HCT116 (cell line): Measurements from ENCODE around the gene SH3D21. TPM values are rescaled to one million over a fixed set of nuclear protein-coding genes. Genes with fewer than 3 reads are reported as not detected.

ENCODE experiments used
- ATAC-seq: fragments of 200-7000 bp; cut with Tn5 transposase; 2 replicates; pipeline ENCODE4 v1.9.1; 2020; ENCODE audit warnings: mild to moderate bottlenecking, moderate library complexity
- BruUV-seq: library from RNA; stranded (reverse); fragments of 400-500 nt; replicated peaks from 2 replicates; lab custom pipeline; 2021; lab: Mats Ljungman, UMichigan
- CTCF ChIA-PET: fragments of 300-600 bp; sonication (Branson Sonifier 250); formaldehyde crosslinking; loops from one replicate; lab custom pipeline; 2021; ENCODE audit warnings: antibody characterized with exemption; lab: Charles Lee
- POLR2A ChIA-PET: fragments of 300-600, 350-600 bp; sonication (Branson Sonifier 250); formaldehyde crosslinking; loops from one replicate; lab custom pipeline; 2021; ENCODE audit warnings: antibody characterized with exemption; lab: Charles Lee
- RAD21 ChIA-PET, 2 experiments: fragments of 300-600 bp; sonication (Branson Sonifier 250); formaldehyde crosslinking; loops; one replicate each; lab custom pipeline; 2023; ENCODE audit warnings: low total read pairs in 2 of 2; ENCODE audit not compliant: uncharacterized antibody in 2 of 2, unreplicated experiment in 2 of 2, low non-redundant PET in 1 of 2; lab: Charles Lee
- DNase-seq: peaks from one replicate; pipeline ENCODE4 v3.0.0-alpha.2; 2010; ENCODE audit warnings: low read depth, low spot score
- H2AFZ ChIP-seq: fragments of 200-600 bp; shearing (Covaris generic), sonication (generic); 2 replicates; pipeline ENCODE4 v1.6.1; 2017; ENCODE audit warnings: low read depth, mixed run types, mixed read lengths, antibody characterized with exemption, low read length; ENCODE audit not compliant: poor library complexity, severe bottlenecking
- H3K27ac ChIP-seq: 2 replicates; pipeline ENCODE4 v1.5.1; 2012; ENCODE audit warnings: low read depth, low read length
- H3K27me3 ChIP-seq: fragments of 200-600 bp; sonication (generic); 2 replicates; pipeline ENCODE4 v1.6.1; 2016; ENCODE audit warnings: mixed run types, low read length, mixed read lengths; ENCODE audit not compliant: insufficient read depth
- H3K36me3 ChIP-seq, 2 experiments: fragments of 200-500 bp in 1 of 2; fragments of 200-600 bp in 1 of 2; sonication (Bioruptor generic) in 1 of 2; sonication (generic) in 1 of 2; 2 replicates each; pipeline versions ENCODE4 v1.5.1 to v1.6.1; 2014 to 2016; ENCODE audit warnings: low read length in 2 of 2, inconsistent platforms in 1 of 2, mixed read lengths in 1 of 2, mixed run types in 1 of 2; ENCODE audit not compliant: insufficient read depth in 2 of 2, control insufficient read depth in 1 of 2
- H3K4me1 ChIP-seq, 2 experiments: fragments of 200-600 bp in 1 of 2; sonication (generic) in 1 of 2; 2 replicates each; pipeline versions ENCODE4 v1.5.1 to v1.6.1; 2012 to 2017; ENCODE audit warnings: low read length in 2 of 2, inconsistent platforms in 1 of 2, mild to moderate bottlenecking in 1 of 2, mixed read lengths in 1 of 2, mixed run types in 1 of 2, moderate library complexity in 1 of 2; ENCODE audit not compliant: insufficient read depth in 2 of 2, control insufficient read depth in 1 of 2
- H3K4me2 ChIP-seq: fragments of 200-600 bp; sonication (generic); 2 replicates; pipeline ENCODE4 v1.6.1; 2017; ENCODE audit warnings: mixed run types, low read length, mixed read lengths
- H3K4me3 ChIP-seq, 2 experiments: fragments of 200-600 bp in 1 of 2; sonication (generic) in 1 of 2; replicated peaks in 1 of 2; 2 replicates each; pipeline ENCODE4 v1.5.1; 2011 to 2016; ENCODE audit warnings: low read length in 2 of 2, control low read depth in 1 of 2, low read depth in 1 of 2, mild to moderate bottlenecking in 1 of 2, mixed read lengths in 1 of 2, mixed run types in 1 of 2
- H3K79me2 ChIP-seq: fragments of 200-600 bp; sonication (generic); 2 replicates; pipeline ENCODE4 v1.6.1; 2017; ENCODE audit warnings: mild to moderate bottlenecking, mixed run types, low read length, moderate library complexity, mixed read lengths; ENCODE audit not compliant: insufficient read depth
- H3K9ac ChIP-seq: fragments of 200-600 bp; sonication (generic); 2 replicates; pipeline ENCODE4 v1.6.1; 2016; ENCODE audit warnings: low read length, mixed read lengths
- H3K9me2 ChIP-seq: fragments of 200-600 bp; sonication (generic), shearing (Covaris generic); 2 replicates; pipeline ENCODE4 v1.6.1; 2017; ENCODE audit warnings: mixed run types, mild to moderate bottlenecking, moderate library complexity; ENCODE audit not compliant: insufficient read depth
- H3K9me3 ChIP-seq, 2 experiments: fragments of 200-500 bp in 1 of 2; fragments of 200-600 bp in 1 of 2; sonication (Bioruptor generic) in 1 of 2; sonication (generic) in 1 of 2; 2 replicates each; pipeline ENCODE4 v1.6.1; 2014 to 2017; ENCODE audit warnings: low read length in 2 of 2, mixed read lengths in 2 of 2, inconsistent platforms in 1 of 2, low read depth in 1 of 2, mild to moderate bottlenecking in 1 of 2, mixed run types in 1 of 2, moderate library complexity in 1 of 2; ENCODE audit not compliant: control insufficient read depth in 1 of 2, insufficient read depth in 1 of 2
- H4K20me1 ChIP-seq: fragments of 200-600 bp; sonication (generic), shearing (Covaris generic); 2 replicates; pipeline ENCODE4 v1.6.1; 2017; ENCODE audit warnings: mixed run types, mild to moderate bottlenecking, moderate library complexity; ENCODE audit not compliant: insufficient read depth
- EGR1 ChIP-seq: IDR thresholded peaks from 2 replicates; pipeline ENCODE4 v1.6.1; 2012; ENCODE audit warnings: low read depth
- POLR2A ChIP-seq: IDR thresholded peaks from 2 replicates; pipeline ENCODE4 v1.7.0; 2011; ENCODE audit warnings: borderline replicate concordance; ENCODE audit not compliant: insufficient read depth, insufficient read length; ENCODE audit errors: extremely low read depth
- POLR2AphosphoS5 ChIP-seq: IDR thresholded peaks from 2 replicates; pipeline ENCODE4 v1.6.1; 2011; ENCODE audit warnings: mild to moderate bottlenecking, low read depth, low read length, moderate library complexity
- TCF7L2 ChIP-seq: IDR thresholded peaks from 2 replicates; pipeline ENCODE4 v1.7.0; 2011; ENCODE audit warnings: borderline replicate concordance, inconsistent platforms; ENCODE audit not compliant: insufficient read depth, insufficient read length; ENCODE audit errors: extremely low read depth
- ZNF274 ChIP-seq: fragments of 200-500 bp; sonication (Bioruptor generic); IDR thresholded peaks from 2 replicates; pipeline ENCODE4 v1.6.1; 2014; ENCODE audit warnings: mild to moderate bottlenecking, low read depth, low read length, inconsistent platforms
- intact Hi-C: fragments of 100-400 bp; cut with micrococcal nuclease; formaldehyde crosslinking; loops from 2 replicates; pipeline ENCODE4 v1.10.0; 2022
- total RNA-seq: library from RNA; stranded (reverse); gene quantifications from one replicate; pipeline ENCODE4 v1.2.1, GENCODE V29; 2021; ENCODE audit not compliant: unreplicated experiment
- TF ChIP-seq, protein P1 (sequence below): IDR thresholded peaks from 2 replicates; pipeline ENCODE4 v1.6.1; 2012; ENCODE audit warnings: low read depth
- TF ChIP-seq, protein P2 (sequence below): IDR thresholded peaks from 2 replicates; pipeline ENCODE4 v1.6.1; 2012
- TF ChIP-seq, protein P3 (sequence below): IDR thresholded peaks from 2 replicates; pipeline ENCODE4 v1.6.1; 2012

Gene SH3D21
- total RNA-seq, 1 experiment from 2014 or later = 9.3 TPM

DNA sequence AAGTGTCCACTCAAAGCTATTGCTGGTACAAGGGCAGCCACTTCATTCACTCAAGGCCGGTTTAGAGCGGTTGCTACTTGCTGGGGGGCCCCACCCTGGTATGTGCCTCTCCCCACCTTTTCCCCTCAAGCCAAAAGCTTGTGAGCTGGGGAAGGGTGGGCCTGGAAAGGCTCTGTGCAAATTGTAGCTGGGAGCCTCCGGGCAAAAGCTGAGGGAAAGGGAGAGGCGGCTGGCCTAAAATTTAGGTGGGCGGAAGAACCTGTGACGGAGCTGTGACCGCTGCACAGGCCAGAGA, 306 bp upstream of the SH3D21 start:
- RAD21 ChIA-PET = interaction anchor here in 1 of 2 experiments (1.5 kb wide), 1 partner anchor 156 kb away, joined by 3 read pairs; no protein-coding TSS in a partner anchor
- ATAC-seq = no peak

DNA sequence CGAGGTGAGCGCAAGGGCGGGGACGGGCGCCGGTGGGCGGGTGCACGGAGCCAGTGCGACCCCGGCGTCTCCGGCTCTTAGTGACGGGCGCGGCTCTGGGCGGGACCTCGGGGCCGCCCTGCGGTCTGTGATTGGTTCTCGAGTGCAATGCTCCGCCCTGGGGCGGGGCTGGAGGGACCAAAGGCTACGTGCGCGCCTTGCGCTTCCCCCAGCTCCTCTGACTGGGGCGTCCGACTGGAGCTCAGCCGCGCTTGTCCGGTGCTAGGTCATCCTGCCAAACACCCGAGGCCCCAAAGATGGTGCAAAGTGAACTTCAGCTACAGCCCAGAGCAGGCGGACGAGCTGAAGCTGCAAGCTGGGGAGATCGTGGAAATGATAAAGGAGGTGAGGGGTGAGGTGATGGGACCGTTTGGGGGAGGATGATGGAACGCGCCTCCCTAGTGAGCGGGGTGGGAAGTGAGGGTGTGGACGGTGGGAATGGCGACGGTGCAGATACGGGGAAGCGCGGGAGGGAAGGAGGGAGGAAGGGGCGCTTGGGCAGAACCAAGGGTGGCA, 811 bp downstream of the SH3D21 start:
- H3K9ac ChIP-seq = peak overlapping the region; percentile 63
- no peak overlapping the region for H2AFZ ChIP-seq
- ChIA-PET CTCF (no interaction called here), RAD21 (interaction anchor here in 1 of 2 experiments (1.5 kb wide), 1 partner anchor 157 kb away, joined by 3 read pairs; no protein-coding TSS in a partner anchor), POLR2A (interaction anchor here (1.1 to 2.0 kb wide), 2 partner anchors 80 to 110 kb away, joined by 4 to 12 read pairs; no protein-coding TSS in a partner anchor)
- intact Hi-C loops = no loop called here
- peak overlapping the region; percentile 81 for H3K27ac ChIP-seq
- no peaks in the 10 kb centered on the region for H3K9me2 ChIP-seq
- H3K27me3 ChIP-seq = no peaks in the 10 kb centered on the region
- DNase-seq = peak; percentile 72
- BruUV-seq = no TSS peak
- H3K4me2 ChIP-seq = peak overlapping the region; percentile 82
- ATAC-seq = peak; percentile 93
- H4K20me1 ChIP-seq = no peaks in the 10 kb centered on the region
- H3K36me3 ChIP-seq = peaks cover 23% of the 10 kb centered on the region in 2 experiments; a peak in 3 of 4 replicates
- TF ChIP-seq TCF7L2 (peak; percentile 39), POLR2A (peak; percentile 94), ZNF274 (no peak), POLR2AphosphoS5 (peak; percentile 95)
- TF ChIP-seq, protein P1, sequence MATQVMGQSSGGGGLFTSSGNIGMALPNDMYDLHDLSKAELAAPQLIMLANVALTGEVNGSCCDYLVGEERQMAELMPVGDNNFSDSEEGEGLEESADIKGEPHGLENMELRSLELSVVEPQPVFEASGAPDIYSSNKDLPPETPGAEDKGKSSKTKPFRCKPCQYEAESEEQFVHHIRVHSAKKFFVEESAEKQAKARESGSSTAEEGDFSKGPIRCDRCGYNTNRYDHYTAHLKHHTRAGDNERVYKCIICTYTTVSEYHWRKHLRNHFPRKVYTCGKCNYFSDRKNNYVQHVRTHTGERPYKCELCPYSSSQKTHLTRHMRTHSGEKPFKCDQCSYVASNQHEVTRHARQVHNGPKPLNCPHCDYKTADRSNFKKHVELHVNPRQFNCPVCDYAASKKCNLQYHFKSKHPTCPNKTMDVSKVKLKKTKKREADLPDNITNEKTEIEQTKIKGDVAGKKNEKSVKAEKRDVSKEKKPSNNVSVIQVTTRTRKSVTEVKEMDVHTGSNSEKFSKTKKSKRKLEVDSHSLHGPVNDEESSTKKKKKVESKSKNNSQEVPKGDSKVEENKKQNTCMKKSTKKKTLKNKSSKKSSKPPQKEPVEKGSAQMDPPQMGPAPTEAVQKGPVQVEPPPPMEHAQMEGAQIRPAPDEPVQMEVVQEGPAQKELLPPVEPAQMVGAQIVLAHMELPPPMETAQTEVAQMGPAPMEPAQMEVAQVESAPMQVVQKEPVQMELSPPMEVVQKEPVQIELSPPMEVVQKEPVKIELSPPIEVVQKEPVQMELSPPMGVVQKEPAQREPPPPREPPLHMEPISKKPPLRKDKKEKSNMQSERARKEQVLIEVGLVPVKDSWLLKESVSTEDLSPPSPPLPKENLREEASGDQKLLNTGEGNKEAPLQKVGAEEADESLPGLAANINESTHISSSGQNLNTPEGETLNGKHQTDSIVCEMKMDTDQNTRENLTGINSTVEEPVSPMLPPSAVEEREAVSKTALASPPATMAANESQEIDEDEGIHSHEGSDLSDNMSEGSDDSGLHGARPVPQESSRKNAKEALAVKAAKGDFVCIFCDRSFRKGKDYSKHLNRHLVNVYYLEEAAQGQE = no peak
- TF ChIP-seq, protein P2, sequence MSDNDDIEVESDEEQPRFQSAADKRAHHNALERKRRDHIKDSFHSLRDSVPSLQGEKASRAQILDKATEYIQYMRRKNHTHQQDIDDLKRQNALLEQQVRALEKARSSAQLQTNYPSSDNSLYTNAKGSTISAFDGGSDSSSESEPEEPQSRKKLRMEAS = 0 out of 2 replicates have a peak, but pooled peaks have one; percentile 5
- no peaks in the 10 kb centered on the region for H3K9me3 ChIP-seq
- peak overlapping the region; percentile 60 to 67 for H3K4me3 ChIP-seq
- peaks cover 4 to 23% of the 10 kb centered on the region in 2 experiments; a peak in 1 of 4 replicates for H3K4me1 ChIP-seq
- H3K79me2 ChIP-seq = 0 out of 2 replicates have a peak, but pooled peaks cover 4% of the 10 kb centered on the region

More for the DNA sequence above, 306 bp upstream of the SH3D21 start:
- DNase-seq = no peak
- TF ChIP-seq EGR1 = peak; percentile 55; the same call in 1 of the 2 replicates
- TF ChIP-seq, protein P3, sequence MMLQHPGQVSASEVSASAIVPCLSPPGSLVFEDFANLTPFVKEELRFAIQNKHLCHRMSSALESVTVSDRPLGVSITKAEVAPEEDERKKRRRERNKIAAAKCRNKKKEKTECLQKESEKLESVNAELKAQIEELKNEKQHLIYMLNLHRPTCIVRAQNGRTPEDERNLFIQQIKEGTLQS = no peak
- BruUV-seq = no TSS peak
- no peaks in the 10 kb centered on the region for H4K20me1 ChIP-seq
- no peaks in the 10 kb centered on the region for H3K9me3 ChIP-seq
- H2AFZ ChIP-seq = no peak overlapping the region
- peak overlapping the region; percentile 82 for H3K4me2 ChIP-seq
- peak overlapping the region; percentile 63; the same call in 1 of the 2 replicates for H3K9ac ChIP-seq
- H3K4me3 ChIP-seq = peak overlapping the region; percentile 44 to 67; a peak in 2 of 4 replicates
- H3K79me2 ChIP-seq = peaks cover 16% of the 10 kb centered on the region; the same call in 1 of the 2 replicates
- H3K4me1 ChIP-seq = peaks cover 4 to 23% of the 10 kb centered on the region in 2 experiments; a peak in 1 of 4 replicates
- peaks cover 33 to 34% of the 10 kb centered on the region in 2 experiments for H3K36me3 ChIP-seq
- intact Hi-C loops = no loop called here
- H3K27me3 ChIP-seq = no peaks in the 10 kb centered on the region
- no peaks in the 10 kb centered on the region for H3K9me2 ChIP-seq
- peak overlapping the region; percentile 81 for H3K27ac ChIP-seq
- POLR2A ChIA-PET = interaction anchor here (0.6 to 2.0 kb wide), 3 partner anchors 20 to 173 kb away, joined by 3 to 12 read pairs (median 3); no protein-coding TSS in a partner anchor
- CTCF ChIA-PET = no interaction called here
